Measurements from ENCODE around the gene ADCY2.

DNA sequence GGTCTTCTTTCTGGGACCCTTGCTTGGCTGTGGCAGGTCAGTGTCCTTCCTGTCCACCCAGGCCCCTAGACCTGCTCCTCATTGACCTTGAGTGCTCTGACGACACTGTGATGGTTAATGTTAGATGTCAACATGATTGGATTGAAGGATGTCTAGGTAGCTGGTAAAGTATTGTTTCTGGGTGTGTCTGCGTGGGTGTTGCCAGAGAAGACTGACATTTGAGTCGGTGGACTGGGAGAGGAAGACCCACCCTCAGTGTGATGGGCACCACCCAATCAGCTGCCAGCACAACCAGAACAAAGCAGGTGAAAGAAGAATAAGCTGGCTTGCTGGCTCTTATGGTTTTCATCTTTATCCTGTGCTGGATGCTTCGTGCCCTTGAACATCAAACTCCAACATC is 380.5 kb downstream of the ADCY2 start:
- TF ChIP-seq, protein P1, sequence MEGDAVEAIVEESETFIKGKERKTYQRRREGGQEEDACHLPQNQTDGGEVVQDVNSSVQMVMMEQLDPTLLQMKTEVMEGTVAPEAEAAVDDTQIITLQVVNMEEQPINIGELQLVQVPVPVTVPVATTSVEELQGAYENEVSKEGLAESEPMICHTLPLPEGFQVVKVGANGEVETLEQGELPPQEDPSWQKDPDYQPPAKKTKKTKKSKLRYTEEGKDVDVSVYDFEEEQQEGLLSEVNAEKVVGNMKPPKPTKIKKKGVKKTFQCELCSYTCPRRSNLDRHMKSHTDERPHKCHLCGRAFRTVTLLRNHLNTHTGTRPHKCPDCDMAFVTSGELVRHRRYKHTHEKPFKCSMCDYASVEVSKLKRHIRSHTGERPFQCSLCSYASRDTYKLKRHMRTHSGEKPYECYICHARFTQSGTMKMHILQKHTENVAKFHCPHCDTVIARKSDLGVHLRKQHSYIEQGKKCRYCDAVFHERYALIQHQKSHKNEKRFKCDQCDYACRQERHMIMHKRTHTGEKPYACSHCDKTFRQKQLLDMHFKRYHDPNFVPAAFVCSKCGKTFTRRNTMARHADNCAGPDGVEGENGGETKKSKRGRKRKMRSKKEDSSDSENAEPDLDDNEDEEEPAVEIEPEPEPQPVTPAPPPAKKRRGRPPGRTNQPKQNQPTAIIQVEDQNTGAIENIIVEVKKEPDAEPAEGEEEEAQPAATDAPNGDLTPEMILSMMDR (IDR thresholded peaks at IDR 0.05), result no peak
- no peak for TF ChIP-seq POLR2A (IDR thresholded peaks at IDR 0.05)
- no peak for TF ChIP-seq POLR2AphosphoS5 (IDR thresholded peaks at IDR 0.05)

Data from prostate gland (tissue), 2 donors.